Calu3 (cell line): ENCODE results near the gene CMTM5. TPM values are rescaled to one million over a fixed set of nuclear protein-coding genes. Genes with fewer than 3 reads are reported as not detected.
"Not testable (repeated sequence)": the region's sequence is repeated elsewhere in the genome, so short reads cannot be mapped to it uniquely, and the experiment has no call there.

Source experiments
- BruUV-seq: library from RNA; stranded (reverse); fragments of 400-500 nt; replicated peaks from 2 replicates; lab custom pipeline; 2021; lab: Mats Ljungman, UMichigan
- CTCF ChIA-PET: fragments of 300-600 bp; sonication (Branson Sonifier 250); formaldehyde crosslinking; loops from one replicate; lab custom pipeline; 2022; ENCODE audit warnings: antibody characterized with exemption; lab: Charles Lee
- DNase-seq: peaks from one replicate; pipeline ENCODE4 v3.0.0; 2022
- H3K27ac Mint-ChIP-seq: one replicate; pipeline ENCODE4 v1.8.0; 2022; ENCODE audit warnings: mixed read lengths; ENCODE audit not compliant: unreplicated experiment
- H3K27me3 Mint-ChIP-seq: one replicate; pipeline ENCODE4 v1.8.0; 2022; ENCODE audit warnings: mixed read lengths; ENCODE audit not compliant: unreplicated experiment
- H3K36me3 Mint-ChIP-seq: one replicate; pipeline ENCODE4 v1.8.0; 2022; ENCODE audit warnings: mild to moderate bottlenecking, moderate library complexity, mixed read lengths; ENCODE audit not compliant: insufficient read depth, unreplicated experiment
- H3K4me1 Mint-ChIP-seq: one replicate; pipeline ENCODE4 v1.8.0; 2022; ENCODE audit warnings: mild to moderate bottlenecking, low read depth, mixed read lengths; ENCODE audit not compliant: unreplicated experiment
- H3K4me3 Mint-ChIP-seq: one replicate; pipeline ENCODE4 v1.8.0; 2022; ENCODE audit warnings: mild to moderate bottlenecking, low read depth, moderate library complexity, mixed read lengths; ENCODE audit not compliant: unreplicated experiment
- H3K9me3 Mint-ChIP-seq: one replicate; pipeline ENCODE4 v1.8.0; 2022; ENCODE audit warnings: low read depth, mixed read lengths; ENCODE audit not compliant: unreplicated experiment
- intact Hi-C: fragments of 100-400 bp; cut with micrococcal nuclease; formaldehyde crosslinking; loops from one replicate; pipeline ENCODE4 v1.10.0; 2022; ENCODE audit not compliant: unreplicated experiment
- total RNA-seq: library from RNA; stranded (reverse); gene quantifications from 2 replicates; pipeline ENCODE4 v1.2.3, GENCODE V29; 2022
- TF ChIP-seq, protein P1 (sequence below): fragments of 200-600 bp; IDR thresholded peaks from one replicate; pipeline ENCODE4 v1.8.0; 2022; ENCODE audit warnings: antibody characterized with exemption; ENCODE audit not compliant: unreplicated experiment

Gene CMTM5
- total RNA-seq, 1 experiment from 2014 or later, result not detected

DNA sequence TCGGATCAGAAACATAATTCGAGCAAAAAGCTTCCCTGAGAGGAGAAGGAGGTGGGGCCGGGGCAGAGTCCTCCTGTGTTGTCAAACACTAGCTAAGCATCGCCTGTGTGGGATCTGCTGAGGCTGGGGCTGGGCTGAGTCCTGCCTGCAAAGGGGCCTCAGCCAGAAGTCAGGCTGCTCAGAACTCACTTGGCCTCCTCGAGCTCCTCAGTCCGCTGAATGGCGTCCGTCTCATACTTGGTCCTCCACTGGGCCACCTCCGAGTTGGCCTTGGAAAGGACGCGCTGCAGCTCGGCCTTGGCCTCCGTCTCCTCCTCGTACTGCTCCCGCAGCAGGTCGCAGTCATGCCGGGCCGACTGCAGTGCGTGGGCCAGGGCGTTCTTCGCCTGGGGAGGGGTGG lies 41.2 kb downstream of the CMTM5 start:
- Mint-ChIP-seq H3K27ac (no peak overlapping the region), H3K9me3 (no peaks in the 10 kb centered on the region), H3K36me3 (no peaks in the 10 kb centered on the region), H3K4me1 (no peaks in the 10 kb centered on the region), H3K4me3 (no peak overlapping the region), H3K27me3 (peaks cover 90% of the 10 kb centered on the region)
- intact Hi-C loops, result no loop called here
- TF ChIP-seq, protein P1, sequence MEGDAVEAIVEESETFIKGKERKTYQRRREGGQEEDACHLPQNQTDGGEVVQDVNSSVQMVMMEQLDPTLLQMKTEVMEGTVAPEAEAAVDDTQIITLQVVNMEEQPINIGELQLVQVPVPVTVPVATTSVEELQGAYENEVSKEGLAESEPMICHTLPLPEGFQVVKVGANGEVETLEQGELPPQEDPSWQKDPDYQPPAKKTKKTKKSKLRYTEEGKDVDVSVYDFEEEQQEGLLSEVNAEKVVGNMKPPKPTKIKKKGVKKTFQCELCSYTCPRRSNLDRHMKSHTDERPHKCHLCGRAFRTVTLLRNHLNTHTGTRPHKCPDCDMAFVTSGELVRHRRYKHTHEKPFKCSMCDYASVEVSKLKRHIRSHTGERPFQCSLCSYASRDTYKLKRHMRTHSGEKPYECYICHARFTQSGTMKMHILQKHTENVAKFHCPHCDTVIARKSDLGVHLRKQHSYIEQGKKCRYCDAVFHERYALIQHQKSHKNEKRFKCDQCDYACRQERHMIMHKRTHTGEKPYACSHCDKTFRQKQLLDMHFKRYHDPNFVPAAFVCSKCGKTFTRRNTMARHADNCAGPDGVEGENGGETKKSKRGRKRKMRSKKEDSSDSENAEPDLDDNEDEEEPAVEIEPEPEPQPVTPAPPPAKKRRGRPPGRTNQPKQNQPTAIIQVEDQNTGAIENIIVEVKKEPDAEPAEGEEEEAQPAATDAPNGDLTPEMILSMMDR, result no peak
- CTCF ChIA-PET, result no interaction called here
- no peak for DNase-seq
- BruUV-seq, result no TSS peak

DNA sequence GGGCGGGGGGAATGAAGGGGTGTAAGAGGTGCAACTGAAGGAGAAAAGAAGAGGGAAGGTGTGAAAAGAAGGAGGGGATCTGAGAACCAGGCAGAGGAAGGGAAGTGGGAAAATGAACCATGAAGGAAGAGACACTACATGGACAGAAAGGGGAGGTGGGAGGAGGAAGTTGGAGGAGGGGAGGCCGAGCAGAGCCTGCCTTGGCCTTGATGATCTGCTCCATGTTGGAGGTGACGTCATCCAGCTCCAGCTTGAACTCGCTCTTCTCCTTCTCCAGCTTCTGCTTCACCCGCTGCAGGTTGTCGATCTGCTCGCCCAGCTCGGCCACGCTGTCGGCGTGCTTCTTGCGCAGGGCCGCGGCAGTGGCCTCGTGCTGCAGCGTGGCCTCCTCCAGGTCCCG lies 42.8 kb downstream of the CMTM5 start:
- peaks cover 74% of the 10 kb centered on the region for H3K27me3 Mint-ChIP-seq
- BruUV-seq, H3K27ac Mint-ChIP-seq, H3K4me3 Mint-ChIP-seq, H3K36me3 Mint-ChIP-seq, intact Hi-C loops, DNase-seq, H3K9me3 Mint-ChIP-seq, H3K4me1 Mint-ChIP-seq, CTCF ChIA-PET: not testable (repeated sequence)

DNA sequence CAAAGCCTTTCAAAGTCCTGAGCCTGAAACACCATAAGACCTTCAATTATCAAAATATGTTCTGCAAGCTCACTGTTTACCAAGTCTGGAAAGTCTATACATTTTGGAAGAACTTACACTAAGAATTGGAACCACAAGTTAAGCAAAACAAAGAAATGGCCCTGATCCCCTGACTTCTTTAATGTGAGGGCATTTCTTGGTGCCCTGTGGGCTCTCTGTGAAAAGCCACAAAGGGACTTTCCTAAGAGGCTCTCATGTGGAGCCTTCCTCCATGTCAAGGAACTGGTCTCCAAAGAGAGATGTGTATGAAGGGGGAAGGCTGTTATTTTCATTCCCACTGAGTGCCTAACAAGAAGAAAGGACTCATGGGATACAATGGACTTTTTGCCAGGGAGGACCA lies 44.7 kb downstream of the CMTM5 start:
- BruUV-seq, result no TSS peak
- no peaks in the 10 kb centered on the region for H3K36me3 Mint-ChIP-seq
- no peak overlapping the region for H3K27ac Mint-ChIP-seq
- H3K27me3 Mint-ChIP-seq, result peaks cover 55% of the 10 kb centered on the region
- no peaks in the 10 kb centered on the region for H3K4me1 Mint-ChIP-seq
- no peak for DNase-seq
- TF ChIP-seq, protein P1, result no peak
- no peak overlapping the region for H3K4me3 Mint-ChIP-seq
- intact Hi-C loops, result no loop called here
- no peaks in the 10 kb centered on the region for H3K9me3 Mint-ChIP-seq
- CTCF ChIA-PET, result no interaction called here

DNA sequence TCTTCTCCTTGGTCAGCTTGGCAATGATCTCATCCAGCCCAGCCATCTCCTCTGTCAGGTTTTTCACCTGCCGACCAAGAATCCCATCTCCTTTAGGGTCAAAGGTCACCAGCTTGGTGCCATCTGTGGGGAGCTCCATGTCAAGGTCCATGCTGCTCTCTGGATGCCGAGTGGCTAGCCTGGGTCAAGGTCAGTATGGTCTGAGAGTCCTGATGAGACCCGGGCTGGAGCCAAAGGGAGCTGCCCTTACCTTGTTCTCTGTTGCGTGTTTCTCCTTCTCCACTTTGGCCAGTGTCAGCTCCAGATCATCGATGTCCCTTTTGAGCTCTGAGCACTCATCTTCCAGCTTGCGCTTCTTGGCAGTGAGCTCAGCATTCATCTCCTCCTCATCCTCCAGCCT lies 46.8 kb downstream of the CMTM5 start:
- no TSS peak for BruUV-seq
- Mint-ChIP-seq H3K4me1 (no peaks in the 10 kb centered on the region), H3K9me3 (no peaks in the 10 kb centered on the region), H3K36me3 (no peaks in the 10 kb centered on the region), H3K27ac (no peak overlapping the region), H3K4me3 (no peak overlapping the region), H3K27me3 (peaks cover 34% of the 10 kb centered on the region)
- DNase-seq, result no peak
- CTCF ChIA-PET, result no interaction called here
- TF ChIP-seq, protein P1, result no peak
- intact Hi-C loops, result no loop called here

DNA sequence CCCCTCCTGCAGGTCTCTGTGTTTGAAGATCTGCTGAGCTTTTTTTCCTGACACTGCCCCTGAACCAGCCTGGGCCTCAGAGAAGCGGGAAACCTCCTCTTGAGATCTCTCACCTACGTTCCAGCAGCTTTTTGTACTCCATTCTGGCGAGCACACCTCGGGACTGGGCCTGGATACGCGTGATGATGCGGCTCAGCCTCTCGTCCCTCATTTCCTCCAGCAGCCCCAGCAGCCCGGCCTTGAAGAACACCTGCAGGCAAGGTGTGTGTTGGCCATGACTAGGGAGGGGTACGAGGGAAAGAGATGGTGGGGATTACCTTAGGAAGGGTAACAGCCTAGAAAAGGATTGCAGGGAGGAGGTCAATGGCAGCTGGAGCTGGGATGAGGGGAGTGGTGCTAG lies 48.3 kb downstream of the CMTM5 start:
- CTCF ChIA-PET, result no interaction called here
- intact Hi-C loops, result no loop called here
- H3K36me3 Mint-ChIP-seq, result no peaks in the 10 kb centered on the region
- H3K4me1 Mint-ChIP-seq, result no peaks in the 10 kb centered on the region
- H3K9me3 Mint-ChIP-seq, result no peaks in the 10 kb centered on the region
- H3K4me3 Mint-ChIP-seq, result no peak overlapping the region
- no peak for DNase-seq
- BruUV-seq, result no TSS peak
- TF ChIP-seq, protein P1, result no peak
- peaks cover 26% of the 10 kb centered on the region for H3K27me3 Mint-ChIP-seq
- no peak overlapping the region for H3K27ac Mint-ChIP-seq

DNA sequence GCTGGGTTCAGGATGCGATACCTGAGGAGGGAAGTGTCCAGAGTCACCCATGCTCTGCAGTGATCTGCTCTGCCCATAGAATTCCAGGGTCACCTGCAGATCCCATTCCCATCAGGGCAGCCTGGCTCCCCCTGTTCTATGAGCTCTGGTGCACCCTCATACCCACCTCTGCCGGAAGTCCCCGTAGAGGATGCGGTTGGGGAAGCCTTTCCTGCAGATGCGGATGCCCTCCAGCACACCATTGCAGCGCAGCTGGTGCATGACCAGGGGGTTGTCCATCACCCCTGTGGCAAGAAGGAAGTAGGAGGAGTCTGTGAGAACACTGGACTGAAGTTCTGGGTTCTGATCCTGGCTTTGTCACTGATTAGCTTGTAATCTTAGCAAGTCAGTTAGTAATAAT lies 49.0 kb downstream of the CMTM5 start:
- H3K9me3 Mint-ChIP-seq, BruUV-seq, H3K36me3 Mint-ChIP-seq, H3K4me1 Mint-ChIP-seq, DNase-seq, H3K4me3 Mint-ChIP-seq, intact Hi-C loops, H3K27ac Mint-ChIP-seq: not testable (repeated sequence)
- CTCF ChIA-PET, result interaction anchor here (0.6 kb wide), 1 partner anchor 594 kb away, joined by 3 read pairs; no protein-coding TSS in a partner anchor
- peaks cover 26% of the 10 kb centered on the region for H3K27me3 Mint-ChIP-seq
